ENCODE results near the gene LRG1.
"Not testable (repeated sequence)": the region's sequence is repeated elsewhere in the genome, so short reads cannot be mapped to it uniquely, and the experiment has no call there.

Gene LRG1

GRCh38 chr19:4550018-4550417, 10.2 kb upstream of the LRG1 start:
- no peak for DNase-seq

DNA sequence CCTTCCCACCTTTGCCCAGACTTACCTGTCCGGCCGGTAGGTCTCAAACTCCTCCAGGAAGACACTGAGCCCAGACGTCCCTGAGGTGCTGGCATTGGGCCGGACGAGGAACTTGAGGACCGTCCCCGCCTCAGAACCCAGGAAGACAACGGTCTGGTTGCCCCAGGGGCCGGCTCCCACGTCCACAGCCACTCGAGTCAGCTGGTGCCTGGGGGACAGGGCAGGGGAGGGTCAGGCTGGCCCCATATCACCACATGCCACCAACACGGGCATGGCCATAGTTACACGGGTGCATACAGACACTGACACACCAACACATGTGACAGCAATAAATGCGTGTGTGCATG, 8.4 kb upstream of the LRG1 start:
- DNase-seq: no peak

DNA sequence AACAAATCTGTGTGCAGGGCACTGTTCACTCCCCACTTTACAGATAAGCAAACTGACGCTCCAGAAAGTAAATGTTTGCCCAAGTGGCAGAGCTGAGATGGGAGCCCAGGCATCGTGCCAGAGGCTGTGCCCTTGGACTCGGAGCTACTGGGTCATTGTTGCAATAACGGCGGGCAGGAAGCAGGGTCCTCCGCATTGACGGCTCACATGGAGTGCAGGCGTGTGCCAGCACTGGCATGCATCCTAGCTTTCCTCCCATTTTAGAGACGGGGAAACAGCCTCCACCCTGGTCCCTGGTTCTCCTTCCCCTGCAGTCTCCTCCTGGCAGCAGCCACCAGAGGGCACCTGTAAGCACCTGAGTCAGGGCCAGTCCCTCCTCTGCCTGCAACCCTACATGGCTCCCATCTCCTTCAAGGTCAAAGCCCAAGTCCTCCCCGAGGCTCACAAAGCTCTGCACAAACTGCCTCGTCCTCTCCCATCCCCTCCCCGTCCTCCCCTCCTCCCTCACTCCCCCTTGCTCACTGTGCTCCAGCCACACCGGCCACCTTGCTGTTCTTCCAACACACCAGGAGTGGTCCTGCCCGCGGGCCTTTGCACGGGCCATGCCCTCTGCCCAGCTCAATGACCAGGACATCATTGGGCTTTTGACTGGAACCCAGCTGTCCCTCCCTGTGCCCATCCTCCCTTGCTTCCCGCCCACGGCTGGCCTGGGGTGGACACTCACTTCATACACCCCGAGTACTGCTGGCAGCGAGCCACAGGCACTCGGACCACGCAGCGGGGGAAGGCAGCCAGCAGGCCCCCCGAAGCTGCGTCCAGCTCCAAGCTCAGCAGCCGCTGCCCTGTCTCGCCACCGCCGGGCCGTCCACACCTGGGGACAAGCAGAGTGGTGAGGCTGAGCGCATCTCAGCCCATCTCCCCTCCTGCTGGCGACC, 7.7 kb upstream of the LRG1 start:
- peak in 1 of 2 donors; percentile 39 for DNase-seq

GRCh38 chr19:4543842-4544647, 4.2 kb upstream of the LRG1 start:
- peak in 1 of 2 donors; percentile 35 for DNase-seq

DNA sequence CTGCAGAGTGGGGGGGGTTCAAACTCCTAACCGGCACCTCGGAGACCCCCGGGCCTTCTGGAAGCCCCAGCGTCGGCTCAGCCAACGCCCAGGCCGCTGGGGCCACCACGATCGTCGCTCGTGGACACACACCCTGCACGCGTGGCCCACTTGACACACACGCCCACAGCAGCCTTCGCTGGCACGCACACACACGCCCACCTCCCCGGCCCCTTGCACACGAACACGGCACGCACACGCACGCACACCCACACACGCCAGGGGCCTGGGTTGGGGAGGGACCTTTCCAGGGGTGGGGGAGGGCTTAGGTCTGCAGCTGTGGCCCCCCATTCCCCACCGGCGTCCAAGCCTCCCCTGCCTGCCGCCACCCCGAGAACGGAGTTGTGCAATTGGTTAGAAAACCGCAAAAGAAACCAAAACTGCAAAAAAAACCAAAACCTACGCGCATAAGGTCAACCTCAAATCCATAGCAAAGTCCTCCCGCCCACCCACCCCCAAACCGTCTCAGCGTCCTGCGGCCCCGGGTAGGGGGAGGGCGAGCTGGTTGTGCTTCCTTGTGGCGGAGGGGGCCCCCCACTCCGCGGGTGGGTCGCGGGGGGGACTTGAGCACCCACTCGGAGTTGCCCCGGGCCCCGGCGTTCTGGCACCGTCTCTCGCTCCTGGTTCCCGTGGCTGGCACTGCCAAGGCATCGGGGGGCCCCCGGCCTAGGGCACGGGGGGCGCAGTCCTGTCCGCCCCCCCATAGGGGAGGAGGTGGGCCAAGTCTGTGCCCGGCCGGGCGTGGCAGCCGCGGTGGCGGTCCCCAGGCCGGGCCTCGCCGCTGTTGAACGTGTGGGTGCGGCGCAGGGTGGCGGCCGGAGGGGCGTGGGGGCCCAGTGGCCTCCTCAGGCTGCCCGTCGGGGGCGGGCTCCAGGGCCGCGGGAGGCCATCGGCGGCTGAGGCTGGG, 3.3 kb upstream of the LRG1 start:
- DNase-seq: peak; percentile 54 to 75

GRCh38 chr19:4541806-4542145, 1.9 kb upstream of the LRG1 start:
- not testable (repeated sequence) for DNase-seq

- DNase-seq: peak; percentile 78 to 89
Measured at GRCh38 chr19:4541114-4541805, 1.4 kb upstream of the LRG1 start.

DNA sequence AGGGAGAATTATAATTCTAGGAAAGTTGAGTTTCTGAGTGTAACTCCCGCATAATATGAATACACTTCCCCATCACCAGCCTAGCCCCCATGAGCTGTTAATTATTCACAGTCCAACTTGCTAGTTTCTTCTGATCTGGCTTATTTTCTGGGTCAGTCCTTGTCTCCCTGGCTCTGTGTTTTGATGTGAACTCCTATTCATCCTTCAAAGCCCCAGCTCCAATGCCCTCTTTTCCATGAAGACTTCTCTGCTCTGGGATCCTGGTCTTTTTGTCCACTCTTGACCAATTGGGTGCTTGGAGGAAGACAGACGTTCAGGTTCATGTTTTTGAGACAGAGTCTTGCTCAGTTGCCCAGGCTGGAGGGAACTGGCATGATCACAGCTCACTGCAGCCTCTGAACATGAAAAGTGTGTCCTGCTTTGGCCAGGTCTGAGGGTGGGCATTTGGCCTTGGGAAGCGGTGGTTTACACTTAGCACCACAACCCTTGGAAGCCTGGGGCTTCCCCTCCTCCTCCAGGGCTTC, 605 bp downstream of the LRG1 start:
- no peak for DNase-seq

- DNase-seq: no peak
Measured at GRCh38 chr19:4538601-4538954, 1.3 kb downstream of the LRG1 start.

GRCh38 chr19:4537953-4538600, 1.8 kb downstream of the LRG1 start:
- DNase-seq: no peak

GRCh38 chr19:4536798-4537197, 3.0 kb downstream of the LRG1 start:
- no peak for DNase-seq

DNA sequence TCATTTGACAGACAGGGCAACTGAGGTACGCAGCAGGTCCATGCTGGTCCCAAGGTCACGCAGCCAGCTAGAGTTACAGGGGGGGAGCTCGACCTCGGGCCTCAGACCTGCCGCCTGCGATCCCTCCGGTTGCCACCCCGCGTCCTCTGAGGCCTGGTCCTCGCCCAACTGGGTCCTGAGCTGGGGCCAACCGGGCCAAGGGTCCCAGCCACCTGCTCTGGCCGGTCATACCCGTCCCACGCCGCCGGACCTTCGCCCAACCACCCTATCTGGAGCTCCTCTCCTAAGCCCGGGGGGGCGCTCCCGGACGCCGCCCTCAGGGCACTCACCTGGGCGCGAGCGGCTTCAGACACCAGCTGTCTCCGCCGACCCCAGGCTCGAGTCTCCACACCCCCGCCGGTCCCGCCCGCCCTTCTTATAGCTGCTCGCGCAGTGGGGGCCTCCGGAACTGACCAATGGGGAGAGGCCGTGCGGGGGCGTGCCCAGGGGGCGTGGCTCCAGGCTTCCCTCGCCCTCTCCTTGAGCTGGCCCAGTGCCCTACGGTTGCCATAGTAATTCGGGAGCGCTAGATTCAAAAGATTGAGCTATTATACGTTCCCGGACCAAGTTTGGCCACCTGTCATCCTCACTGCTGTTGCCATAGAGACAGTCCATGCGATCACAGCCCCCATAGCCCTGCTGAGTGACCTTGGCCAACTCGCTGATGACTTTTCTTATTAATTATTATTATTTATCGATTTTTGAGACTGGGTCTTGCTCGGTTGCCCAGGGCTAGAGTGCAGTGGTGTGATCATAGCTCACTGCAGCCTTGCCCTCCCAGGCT, 4.8 kb downstream of the LRG1 start, which contains the start of gene PLIN5:
Gene PLIN5, minus strand, starts transcription at position 389 of the 823 bp plus-strand sequence. CDS start 1,150 bp downstream, outside the sequence.
- peak; percentile 59 to 64 for DNase-seq

- no peak for DNase-seq
Measured at GRCh38 chr19:4533835-4534424, 5.9 kb downstream of the LRG1 start.

DNA sequence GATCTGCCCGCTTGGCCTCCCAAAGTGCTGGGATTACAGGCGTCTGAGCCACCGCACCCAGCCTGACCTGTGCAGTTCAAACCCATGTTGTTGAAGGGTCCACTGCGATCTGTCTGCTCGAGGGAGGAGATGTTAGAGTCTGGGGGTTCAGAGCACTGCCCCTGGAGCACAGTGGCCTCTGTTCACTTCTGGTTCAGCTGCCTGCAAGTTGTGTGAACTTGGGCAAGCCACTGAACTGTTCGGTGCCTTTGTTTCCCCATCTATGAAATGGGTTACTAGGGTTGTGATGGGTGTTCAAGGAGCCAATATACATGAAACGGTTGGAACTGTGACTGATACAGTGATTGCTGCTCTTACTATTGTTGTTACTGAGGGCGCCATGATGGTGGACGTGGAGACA, 6.5 kb downstream of the LRG1 start:
- no peak for DNase-seq

DNA sequence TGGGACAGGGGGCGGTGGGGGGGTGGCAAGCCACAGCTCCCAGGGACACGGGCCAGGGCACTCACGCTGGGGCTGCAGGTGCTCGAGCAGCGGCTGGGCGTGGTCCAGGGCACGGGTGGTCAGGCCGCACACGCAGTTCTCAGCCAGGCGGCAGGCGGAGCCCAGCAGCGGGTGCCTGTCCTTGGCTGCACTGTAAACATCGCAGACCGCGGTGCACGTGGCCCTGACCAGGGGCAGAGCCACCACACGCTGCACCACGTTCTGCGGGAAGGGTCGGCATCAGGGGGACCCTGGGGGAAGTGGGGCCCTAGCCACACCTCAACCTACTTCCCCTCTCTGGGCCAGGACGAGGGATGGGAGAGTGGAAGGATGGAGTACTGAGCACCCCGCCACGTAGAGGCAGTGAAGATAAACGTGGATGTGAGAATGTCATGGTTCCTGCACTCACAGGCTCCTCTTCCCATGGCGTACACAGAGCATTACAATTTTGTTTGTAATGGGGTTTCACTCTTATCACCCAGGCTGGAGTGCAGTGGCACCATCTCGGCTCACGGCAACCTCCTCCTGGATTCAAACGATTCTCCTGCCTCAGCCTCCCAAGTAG, 8.2 kb downstream of the LRG1 start:
- DNase-seq: no peak

DNA sequence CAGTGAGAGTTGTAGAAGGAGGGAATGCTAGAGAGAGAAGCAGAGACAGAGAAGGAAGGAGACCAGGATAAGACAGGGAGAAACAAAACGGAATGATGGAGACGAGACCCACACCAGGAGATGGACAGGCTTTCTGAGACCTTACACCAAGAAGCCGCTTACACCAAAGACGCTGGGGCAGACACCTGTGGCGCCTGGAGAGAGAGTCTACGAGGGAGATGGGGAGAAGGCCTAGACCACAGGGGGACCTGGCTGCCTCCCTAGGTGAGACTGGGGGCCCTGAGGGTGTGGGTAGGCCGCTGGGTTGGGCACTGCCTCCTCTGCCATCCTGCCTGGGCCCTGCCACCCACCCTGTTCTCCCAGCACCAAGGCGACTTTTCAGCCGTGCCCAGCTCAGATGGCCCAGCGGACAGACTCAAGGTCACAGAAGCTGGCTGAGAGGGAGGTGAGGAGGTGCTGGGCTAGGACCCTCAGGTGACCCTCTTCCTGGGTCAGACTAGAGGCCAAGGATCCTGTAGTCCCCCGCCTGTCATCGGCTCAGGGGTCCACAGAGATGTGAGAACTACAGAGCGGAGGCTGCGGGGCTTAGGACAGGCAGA, 9.8 kb downstream of the LRG1 start:
- no peak for DNase-seq

DNA sequence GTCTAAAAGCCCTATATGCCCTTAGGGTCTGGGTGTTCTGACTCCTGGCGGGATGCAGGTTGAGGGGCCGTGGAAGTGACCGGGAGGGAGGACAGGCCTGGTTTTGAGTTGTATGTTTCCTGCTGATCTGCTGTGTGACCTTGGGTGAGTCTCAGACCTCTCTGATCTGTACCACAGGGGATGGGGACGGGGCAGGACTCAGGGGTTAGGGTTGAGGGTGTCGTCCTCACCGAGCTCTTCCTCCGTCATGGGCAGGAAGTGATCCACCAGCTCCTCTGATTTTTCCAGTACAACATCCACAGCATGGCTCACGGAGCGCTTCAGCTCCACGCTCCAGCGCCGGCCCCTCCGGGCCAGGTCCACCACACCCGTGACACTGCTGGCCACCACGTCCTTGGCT, 11.0 kb downstream of the LRG1 start:
- no peak for DNase-seq

DNA sequence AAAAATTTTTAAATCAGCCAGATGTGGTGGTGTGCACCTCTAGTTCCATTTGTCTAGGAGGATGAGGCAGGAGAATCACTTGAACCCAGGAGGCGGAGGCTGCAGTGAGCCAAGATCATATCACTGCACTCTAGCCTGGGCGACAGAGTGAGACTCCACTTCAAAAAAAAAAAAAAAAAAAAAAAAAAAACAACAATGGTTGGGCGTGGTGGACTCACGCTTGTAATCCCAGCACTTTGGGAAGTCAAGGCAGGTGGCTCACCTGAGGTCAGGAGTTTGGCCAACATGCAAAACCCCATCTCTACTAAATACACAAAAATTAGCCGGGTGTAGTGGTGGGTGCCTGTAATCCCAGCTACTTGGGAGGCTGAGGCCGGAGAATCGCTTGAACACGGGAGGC, 12.5 kb downstream of the LRG1 start:
- not testable (repeated sequence) for DNase-seq

GRCh38 chr19:4525563-4526002, 14.3 kb downstream of the LRG1 start:
- no peak for DNase-seq
